ENCODE measurements around the gene ADCY5. TPM values are rescaled to one million over a fixed set of nuclear protein-coding genes. Genes with fewer than 3 reads are reported as not detected.
A peak's percentile ranks its signal among the peaks of the same experiment; 100 is the strongest.
"Not testable (repeated sequence)": the region's sequence is repeated elsewhere in the genome, so short reads cannot be mapped to it uniquely, and the experiment has no call there.

The ADCY5 gene
- total RNA-seq, 1 experiment from 2014 or later = 0.90 TPM

DNA sequence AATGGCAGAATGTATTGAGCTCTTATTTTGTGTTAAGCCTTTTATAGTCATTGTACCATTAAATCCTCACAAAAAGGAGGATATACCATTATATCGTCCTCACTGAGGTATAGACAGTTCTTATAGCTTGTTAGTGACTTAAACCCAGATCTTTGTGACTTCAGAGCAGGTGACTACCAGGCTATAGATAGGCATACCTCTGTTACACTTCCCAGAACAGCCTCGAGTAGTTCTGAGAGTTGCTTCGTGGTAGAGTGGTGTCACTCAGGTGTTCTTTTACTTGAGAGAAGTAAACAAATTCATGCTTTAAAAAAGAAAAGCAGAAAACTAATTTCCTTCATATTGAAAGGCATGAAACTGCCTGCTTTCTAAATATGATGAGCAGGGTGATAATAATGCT, 187.2 kb downstream of the ADCY5 start:
- DNase-seq (ENCODE audit: low spot score) = no peak

DNA sequence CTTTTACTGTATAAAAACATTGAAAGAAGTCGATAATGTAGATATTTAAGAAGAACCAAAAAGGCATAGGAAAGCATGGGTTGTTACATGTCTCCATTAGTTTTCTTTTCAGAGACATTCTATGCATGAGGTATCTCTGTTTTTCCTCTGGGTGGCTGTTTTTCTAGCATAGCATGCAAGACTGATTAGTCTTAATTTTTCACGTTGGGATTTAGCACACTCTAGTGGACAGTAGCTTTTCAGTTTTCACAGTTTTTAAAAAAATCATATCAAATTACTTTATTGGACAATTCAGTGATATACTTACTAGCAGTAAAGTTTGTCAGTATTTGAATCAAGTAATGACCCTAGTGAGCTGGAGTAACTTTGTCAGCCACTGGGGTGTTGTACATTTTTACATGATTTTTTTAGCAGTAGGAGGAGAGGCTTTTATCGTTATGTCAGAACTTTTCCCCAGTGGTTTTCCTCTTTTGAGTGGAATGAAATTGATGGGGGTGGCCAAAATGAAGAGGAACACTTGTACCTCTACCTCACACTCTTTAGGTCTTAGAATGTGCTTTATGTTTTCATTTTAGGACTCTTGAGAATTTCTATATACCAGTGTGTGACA, 190.0 kb downstream of the ADCY5 start:
- DNase-seq (ENCODE audit: low spot score) = peak; percentile 68

- no peak for DNase-seq (ENCODE audit: low spot score)
These were observed 190.5 kb downstream of the ADCY5 start for GRCh38 chr3:123258359-123258758.

DNA sequence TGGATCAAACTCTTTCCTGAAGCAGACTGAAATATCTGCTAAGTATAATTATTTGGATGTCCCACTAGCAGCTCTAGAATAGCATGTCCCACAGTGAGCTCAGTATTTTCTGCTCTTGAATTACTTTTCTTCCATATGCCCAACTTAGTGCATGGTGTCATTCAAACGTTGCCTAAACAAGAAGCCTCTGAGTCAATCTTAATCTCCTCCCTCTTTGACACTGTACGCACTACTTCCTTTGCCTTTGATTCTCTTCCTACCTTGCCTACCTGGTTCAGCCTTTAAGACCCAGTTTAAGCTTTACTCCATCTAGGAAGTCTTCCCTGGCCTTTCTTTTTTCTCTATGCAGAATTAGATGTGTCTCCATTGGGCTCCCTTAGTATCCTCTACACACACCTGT, 192.6 kb downstream of the ADCY5 start:
- DNase-seq (ENCODE audit: low spot score) = no peak

DNA sequence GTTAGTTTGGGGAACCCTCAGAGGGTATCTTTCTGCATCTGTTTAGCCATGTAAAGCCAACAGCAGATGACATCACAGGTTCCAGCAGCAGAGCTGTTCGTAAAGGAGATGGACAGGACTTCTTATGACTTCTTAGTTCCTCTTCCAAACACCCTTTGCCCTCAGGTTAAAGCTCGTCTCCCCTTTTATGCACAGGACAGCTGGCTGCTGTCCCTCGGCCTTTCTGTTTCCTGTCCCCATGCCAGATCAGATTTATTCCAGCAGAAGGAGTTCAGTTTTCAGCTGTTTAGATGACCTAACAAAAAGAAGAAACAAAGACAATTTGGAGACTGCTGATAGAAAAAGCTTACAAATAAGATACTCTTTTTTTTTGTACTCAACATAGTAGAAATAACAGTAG, 202.0 kb downstream of the ADCY5 start:
- DNase-seq (ENCODE audit: low spot score) = no peak

DNA sequence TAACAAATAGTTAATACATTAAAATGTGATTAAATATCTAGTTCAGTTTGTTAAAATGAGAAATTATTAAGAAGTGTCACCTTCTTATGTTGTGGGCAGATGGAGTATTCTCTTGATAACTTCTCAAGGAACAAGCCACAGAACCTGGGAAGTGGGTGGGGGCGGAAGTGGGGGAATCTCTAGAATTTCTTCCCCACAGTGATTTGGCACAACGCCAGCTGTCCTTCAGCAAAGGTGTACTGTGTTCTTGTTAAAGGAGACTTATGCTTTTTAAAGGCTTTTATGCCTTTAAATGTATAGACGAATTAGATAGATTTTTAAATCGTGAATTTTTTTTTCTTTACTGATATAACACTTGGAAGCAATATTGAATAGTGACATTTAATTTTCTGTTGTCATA, 204.8 kb downstream of the ADCY5 start:
- no peak for DNase-seq (ENCODE audit: low spot score)

DNA sequence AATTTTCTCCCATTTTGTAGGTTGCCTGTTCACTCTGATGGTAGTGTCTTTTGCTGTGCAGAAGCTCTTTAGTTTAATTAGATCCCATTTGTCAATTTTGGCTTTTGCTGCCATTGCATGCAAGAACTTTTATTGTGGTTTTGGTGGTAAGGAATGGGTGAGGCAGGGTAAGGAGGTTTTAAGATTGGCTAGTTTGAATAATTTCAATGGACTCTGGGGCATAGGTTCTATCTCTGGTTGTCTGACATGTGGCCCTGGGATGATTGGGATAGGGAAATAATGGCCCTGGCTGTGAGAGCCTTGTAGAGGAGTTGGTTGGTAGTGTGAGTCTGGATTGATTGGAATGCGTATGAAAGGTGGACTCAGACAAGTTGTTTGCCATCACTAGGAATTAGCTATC, 209.1 kb downstream of the ADCY5 start:
- no peak for DNase-seq (ENCODE audit: low spot score)

- DNase-seq (ENCODE audit: low spot score) = not testable (repeated sequence)
These were observed 209.7 kb downstream of the ADCY5 start for GRCh38 chr3:123239186-123239585.

DNA sequence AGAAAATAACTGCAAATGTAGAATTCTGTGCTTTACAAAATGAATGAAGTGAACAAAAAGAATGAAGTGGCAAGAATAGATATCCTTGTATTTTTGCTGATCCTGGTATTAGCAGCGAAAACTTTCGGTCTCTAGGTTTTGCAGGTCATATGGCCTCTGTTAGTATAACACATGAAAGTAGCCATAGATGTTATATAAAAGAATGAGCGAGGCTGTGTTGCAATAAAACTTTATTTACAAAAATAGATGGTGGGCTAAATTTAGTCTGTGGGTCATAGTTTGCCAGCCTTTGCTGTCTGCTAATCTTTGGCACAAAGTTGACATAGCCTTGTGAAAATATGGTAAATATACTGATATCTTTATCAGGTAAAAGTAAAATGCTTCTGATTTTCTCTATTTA, 212.0 kb downstream of the ADCY5 start:
- no peak for DNase-seq (ENCODE audit: low spot score)

Other genes starting within 250 kb of the ADCY5 start
- gene SEC22A, start 247.1 kb downstream of the ADCY5 start, total RNA-seq (2014; rRNA removed; shearing (Covaris generic)) = 34.6 and 50.6 TPM in 2 replicates
- gene HACD2, start 136.0 kb upstream of the ADCY5 start, total RNA-seq (2014; rRNA removed; shearing (Covaris generic)) = 44.0 and 45.3 TPM in 2 replicates

Data from A172 (cell line).